Upper lobe of left lung (tissue), 4 donors: Measurements from ENCODE around the gene PILRA.

Source experiments
- CTCF ChIP-seq, 6 experiments: fragments of 450-650 bp in 4 of 6; fragments of 200-600 bp in 2 of 6; sonication (generic) in 2 of 6; IDR thresholded peaks; one replicate each; pipeline ENCODE4 v1.5.1; 2016 to 2019; ENCODE audit warnings: antibody characterized with exemption in 6 of 6
- EP300 ChIP-seq, 4 donors: sonication (generic); formaldehyde crosslinking; IDR thresholded peaks; one replicate each; pipeline ENCODE4 v1.5.1; 2017; ENCODE audit warnings: antibody characterized with exemption in 4 of 4, control low read depth in 2 of 4
- POLR2A ChIP-seq, 4 donors: fragments of 450-650 bp; IDR thresholded peaks; one replicate each; pipeline ENCODE4 v1.5.1; 2016 to 2017; ENCODE audit warnings: antibody characterized with exemption in 4 of 4, mild to moderate bottlenecking in 2 of 4
- POLR2AphosphoS5 ChIP-seq, 2 donors: sonication (generic); formaldehyde crosslinking; IDR thresholded peaks; one replicate each; pipeline ENCODE4 v1.5.1; 2017; ENCODE audit warnings: antibody characterized with exemption in 2 of 2

- TF ChIP-seq CTCF (IDR thresholded peaks at IDR 0.05) (no peak), POLR2A (IDR thresholded peaks at IDR 0.05) (no peak), EP300 (IDR thresholded peaks at IDR 0.05) (no peak), POLR2AphosphoS5 (IDR thresholded peaks at IDR 0.05) (no peak)
Observed at GRCh38 chr7:100351657-100352058, 21.6 kb upstream of the PILRA start.
